ENCODE data around the gene PAPLN. TPM values are rescaled to one million over a fixed set of nuclear protein-coding genes. Genes with fewer than 3 reads are reported as not detected.

The PAPLN gene
- polyA plus RNA-seq, 1 donor: 69.1 TPM

GRCh38 chr14:73260574-73260973, 23.3 kb downstream of the PAPLN start:
- peaks cover 59% of the 10 kb centered on the region for H3K36me3 ChIP-seq (ENCODE audit: control insufficient read depth, insufficient read depth, low read length)
- H3K4me3 ChIP-seq (ENCODE audit: low read length): no peak overlapping the region
- no peak overlapping the region for H3K27ac ChIP-seq (ENCODE audit: low read length)
- H3K27me3 ChIP-seq (ENCODE audit: control insufficient read depth, insufficient read depth, low read length): no peaks in the 10 kb centered on the region
- H3K4me1 ChIP-seq (ENCODE audit: control insufficient read depth, insufficient read depth, low read length): peaks cover 24% of the 10 kb centered on the region
- no peak for DNase-seq
- no CpG with 5 or more reads among the region's 11 CpGs for WGBS (ENCODE audit: insufficient coverage, low lambda C conversion rate)
- H3K9me3 ChIP-seq (ENCODE audit: control insufficient read depth, low read depth, low read length): no peaks in the 10 kb centered on the region

- no peak for DNase-seq
- peaks cover 58% of the 10 kb centered on the region for H3K36me3 ChIP-seq (ENCODE audit: control insufficient read depth, insufficient read depth, low read length)
- no CpG with 5 or more reads among the region's 6 CpGs for WGBS (ENCODE audit: insufficient coverage, low lambda C conversion rate)
Observed at GRCh38 chr14:73261075-73261474, 23.8 kb downstream of the PAPLN start.

GRCh38 chr14:73261520-73262426, 24.5 kb downstream of the PAPLN start:
- Histone ChIP-seq H3K27me3 (ENCODE audit: control insufficient read depth, insufficient read depth, low read length) (no peaks in the 10 kb centered on the region), H3K27ac (ENCODE audit: low read length) (no peak overlapping the region), H3K4me1 (ENCODE audit: control insufficient read depth, insufficient read depth, low read length) (peaks cover 24% of the 10 kb centered on the region), H3K4me3 (ENCODE audit: low read length) (no peak overlapping the region), H3K9me3 (ENCODE audit: control insufficient read depth, low read depth, low read length) (no peaks in the 10 kb centered on the region), H3K36me3 (ENCODE audit: control insufficient read depth, insufficient read depth, low read length) (peaks cover 65% of the 10 kb centered on the region)
- WGBS (ENCODE audit: insufficient coverage, low lambda C conversion rate): no CpG with 5 or more reads among the region's 15 CpGs
- no peak for DNase-seq

More at GRCh38 chr14:73261075-73261474, 23.8 kb downstream of the PAPLN start:
- Histone ChIP-seq H3K4me3 (ENCODE audit: low read length) (no peak overlapping the region), H3K9me3 (ENCODE audit: control insufficient read depth, low read depth, low read length) (no peaks in the 10 kb centered on the region), H3K4me1 (ENCODE audit: control insufficient read depth, insufficient read depth, low read length) (peaks cover 24% of the 10 kb centered on the region), H3K27me3 (ENCODE audit: control insufficient read depth, insufficient read depth, low read length) (no peaks in the 10 kb centered on the region), H3K27ac (ENCODE audit: low read length) (no peak overlapping the region)

GRCh38 chr14:73262427-73263183, 25.3 kb downstream of the PAPLN start:
- no peaks in the 10 kb centered on the region for H3K27me3 ChIP-seq (ENCODE audit: control insufficient read depth, insufficient read depth, low read length)
- WGBS (ENCODE audit: insufficient coverage, low lambda C conversion rate): no CpG with 5 or more reads among the region's 20 CpGs
- H3K4me3 ChIP-seq (ENCODE audit: low read length): no peak overlapping the region
- DNase-seq: no peak
- no peak overlapping the region for H3K27ac ChIP-seq (ENCODE audit: low read length)
- peaks cover 71% of the 10 kb centered on the region for H3K36me3 ChIP-seq (ENCODE audit: control insufficient read depth, insufficient read depth, low read length)
- peaks cover 24% of the 10 kb centered on the region for H3K4me1 ChIP-seq (ENCODE audit: control insufficient read depth, insufficient read depth, low read length)
- H3K9me3 ChIP-seq (ENCODE audit: control insufficient read depth, low read depth, low read length): no peaks in the 10 kb centered on the region

- Histone ChIP-seq H3K4me3 (ENCODE audit: low read length) (no peak overlapping the region), H3K27ac (ENCODE audit: low read length) (peak overlapping the region; percentile 58), H3K4me1 (ENCODE audit: control insufficient read depth, insufficient read depth, low read length) (peaks cover 24% of the 10 kb centered on the region), H3K36me3 (ENCODE audit: control insufficient read depth, insufficient read depth, low read length) (peaks cover 77% of the 10 kb centered on the region), H3K27me3 (ENCODE audit: control insufficient read depth, insufficient read depth, low read length) (no peaks in the 10 kb centered on the region), H3K9me3 (ENCODE audit: control insufficient read depth, low read depth, low read length) (no peaks in the 10 kb centered on the region)
- 90% methylated on average over 2 of the region's 7 CpGs for WGBS (ENCODE audit: insufficient coverage, low lambda C conversion rate)
- DNase-seq: no peak
Observed at GRCh38 chr14:73263606-73264005, 26.3 kb downstream of the PAPLN start.

- DNase-seq: peak; percentile 63 to 81
- H3K36me3 ChIP-seq (ENCODE audit: control insufficient read depth, insufficient read depth, low read length): peaks cover 76% of the 10 kb centered on the region
Observed at GRCh38 chr14:73264080-73264884, 27.0 kb downstream of the PAPLN start.

GRCh38 chr14:73264885-73265720, 27.8 kb downstream of the PAPLN start:
- no peaks in the 10 kb centered on the region for H3K9me3 ChIP-seq (ENCODE audit: control insufficient read depth, low read depth, low read length)
- H3K36me3 ChIP-seq (ENCODE audit: control insufficient read depth, insufficient read depth, low read length): peaks cover 72% of the 10 kb centered on the region
- no CpG with 5 or more reads among the region's 18 CpGs for WGBS (ENCODE audit: insufficient coverage, low lambda C conversion rate)
- DNase-seq: peak in 1 of 2 donors; percentile 23
- no peaks in the 10 kb centered on the region for H3K27me3 ChIP-seq (ENCODE audit: control insufficient read depth, insufficient read depth, low read length)
- no peak overlapping the region for H3K4me3 ChIP-seq (ENCODE audit: low read length)
- H3K4me1 ChIP-seq (ENCODE audit: control insufficient read depth, insufficient read depth, low read length): peaks cover 24% of the 10 kb centered on the region
- H3K27ac ChIP-seq (ENCODE audit: low read length): peak overlapping the region; percentile 58

More at GRCh38 chr14:73264080-73264884, 27.0 kb downstream of the PAPLN start:
- WGBS (ENCODE audit: insufficient coverage, low lambda C conversion rate): no CpG with 5 or more reads among the region's 23 CpGs
- H3K4me3 ChIP-seq (ENCODE audit: low read length): no peak overlapping the region
- no peaks in the 10 kb centered on the region for H3K9me3 ChIP-seq (ENCODE audit: control insufficient read depth, low read depth, low read length)
- H3K4me1 ChIP-seq (ENCODE audit: control insufficient read depth, insufficient read depth, low read length): peaks cover 24% of the 10 kb centered on the region
- no peaks in the 10 kb centered on the region for H3K27me3 ChIP-seq (ENCODE audit: control insufficient read depth, insufficient read depth, low read length)
- H3K27ac ChIP-seq (ENCODE audit: low read length): peak overlapping the region; percentile 58

GRCh38 chr14:73265721-73266046, 28.4 kb downstream of the PAPLN start:
- H3K36me3 ChIP-seq (ENCODE audit: control insufficient read depth, insufficient read depth, low read length): peaks cover 71% of the 10 kb centered on the region
- no peak overlapping the region for H3K27ac ChIP-seq (ENCODE audit: low read length)
- peaks cover 24% of the 10 kb centered on the region for H3K4me1 ChIP-seq (ENCODE audit: control insufficient read depth, insufficient read depth, low read length)
- no peaks in the 10 kb centered on the region for H3K9me3 ChIP-seq (ENCODE audit: control insufficient read depth, low read depth, low read length)
- 100% methylated on average over 1 of the region's 3 CpGs for WGBS (ENCODE audit: insufficient coverage, low lambda C conversion rate)
- H3K4me3 ChIP-seq (ENCODE audit: low read length): no peak overlapping the region
- no peak for DNase-seq
- no peaks in the 10 kb centered on the region for H3K27me3 ChIP-seq (ENCODE audit: control insufficient read depth, insufficient read depth, low read length)

- Histone ChIP-seq H3K27me3 (ENCODE audit: control insufficient read depth, insufficient read depth, low read length) (no peaks in the 10 kb centered on the region), H3K4me1 (ENCODE audit: control insufficient read depth, insufficient read depth, low read length) (peaks cover 24% of the 10 kb centered on the region), H3K27ac (ENCODE audit: low read length) (no peak overlapping the region), H3K36me3 (ENCODE audit: control insufficient read depth, insufficient read depth, low read length) (peaks cover 69% of the 10 kb centered on the region), H3K9me3 (ENCODE audit: control insufficient read depth, low read depth, low read length) (no peaks in the 10 kb centered on the region), H3K4me3 (ENCODE audit: low read length) (no peak overlapping the region)
- no peak for DNase-seq
- no CpG with 5 or more reads among the region's 7 CpGs for WGBS (ENCODE audit: insufficient coverage, low lambda C conversion rate)
Observed at GRCh38 chr14:73266317-73266716, 29.0 kb downstream of the PAPLN start.
